Liver (tissue), 9 donors: ENCODE measurements around the gene RYR1. TPM values are rescaled to one million over a fixed set of nuclear protein-coding genes. Genes with fewer than 3 reads are reported as not detected.

Experiments used
- DNase-seq: peaks from one replicate; pipeline ENCODE4 v3.0.0-alpha.2; 2017; ENCODE audit warnings: low spot score
- H3K27ac ChIP-seq, 2 donors: one replicate each; pipeline ENCODE4 v1.7.0; 2013; ENCODE audit warnings: inconsistent platforms in 2 of 2, low read length in 2 of 2, control low read depth in 1 of 2, low read depth in 1 of 2, mild to moderate bottlenecking in 1 of 2
- H3K27me3 ChIP-seq, 4 donors: one replicate each; pipeline versions ENCODE4 v1.6.1 to v1.7.0; 2013; ENCODE audit warnings: low read length in 3 of 4, inconsistent platforms in 1 of 4, mild to moderate bottlenecking in 1 of 4, moderate library complexity in 1 of 4; ENCODE audit not compliant: control insufficient read depth in 4 of 4, insufficient read depth in 4 of 4
- H3K36me3 ChIP-seq, 4 donors: one replicate each; pipeline versions ENCODE4 v1.6.1 to v1.7.0; 2013; ENCODE audit warnings: low read length in 3 of 4, mild to moderate bottlenecking in 3 of 4, low read depth in 1 of 4, moderate library complexity in 1 of 4; ENCODE audit not compliant: control insufficient read depth in 4 of 4, insufficient read depth in 3 of 4
- H3K4me1 ChIP-seq, 4 donors: one replicate each; pipeline versions ENCODE4 v1.6.1 to v1.7.0; 2013; ENCODE audit warnings: low read length in 3 of 4, mild to moderate bottlenecking in 3 of 4, moderate library complexity in 1 of 4; ENCODE audit not compliant: control insufficient read depth in 4 of 4, insufficient read depth in 4 of 4
- H3K4me3 ChIP-seq, 3 donors: one replicate each; pipeline versions ENCODE4 v1.6.1 to v1.7.0; 2013; ENCODE audit warnings: low read length in 3 of 3, control low read depth in 1 of 3, low read depth in 1 of 3, mild to moderate bottlenecking in 1 of 3
- H3K9ac ChIP-seq, 2 donors: one replicate each; pipeline ENCODE4 v1.7.0; 2013; ENCODE audit warnings: low read length in 2 of 2, mild to moderate bottlenecking in 2 of 2, moderate library complexity in 2 of 2, control low read depth in 1 of 2, low read depth in 1 of 2
- H3K9me3 ChIP-seq, 4 donors: one replicate each; pipeline versions ENCODE4 v1.6.1 to v1.7.0; 2013; ENCODE audit warnings: low read length in 3 of 4; ENCODE audit not compliant: control insufficient read depth in 4 of 4
- EGR1 ChIP-seq, 2 donors: IDR thresholded peaks; 2 replicates each; pipeline ENCODE4 v1.6.1; 2016 to 2018; ENCODE audit warnings: antibody characterized with exemption in 2 of 2, low read depth in 2 of 2
- FOXA2 ChIP-seq: IDR thresholded peaks from 2 replicates; pipeline ENCODE4 v1.6.1; 2016; ENCODE audit warnings: antibody characterized with exemption
- GABPA ChIP-seq, 2 donors: IDR thresholded peaks in 1 of 2; conservative IDR thresholded peaks in 1 of 2; 2 replicates each; pipeline ENCODE4 v1.6.1; 2016; ENCODE audit warnings: antibody characterized with exemption in 2 of 2, mild to moderate bottlenecking in 1 of 2, moderate library complexity in 1 of 2
- HNF4A ChIP-seq, 2 donors: conservative IDR thresholded peaks; 2 replicates each; pipeline ENCODE4 v1.6.1; 2016; ENCODE audit warnings: antibody characterized with exemption in 2 of 2, mild to moderate bottlenecking in 2 of 2
- HNF4G ChIP-seq: IDR thresholded peaks from 2 replicates; pipeline ENCODE4 v1.6.1; 2016; ENCODE audit warnings: antibody characterized with exemption
- NR2F2 ChIP-seq: IDR thresholded peaks from 2 replicates; pipeline ENCODE4 v1.6.1; 2016; ENCODE audit warnings: antibody characterized with exemption
- RAD21 ChIP-seq, 2 donors: IDR thresholded peaks; 2 replicates each; pipeline ENCODE4 v1.6.1; 2016; ENCODE audit warnings: antibody characterized with exemption in 2 of 2, mild to moderate bottlenecking in 2 of 2
- RXRA ChIP-seq, 2 donors: IDR thresholded peaks; 2 replicates each; pipeline ENCODE4 v1.6.1; 2017 to 2018; ENCODE audit warnings: antibody characterized with exemption in 2 of 2, mild to moderate bottlenecking in 1 of 2
- SP1 ChIP-seq: IDR thresholded peaks from 2 replicates; pipeline ENCODE4 v1.6.1; 2018; ENCODE audit warnings: antibody characterized with exemption, mild to moderate bottlenecking
- TAF1 ChIP-seq: conservative IDR thresholded peaks from 2 replicates; pipeline ENCODE4 v1.6.1; 2016; ENCODE audit warnings: antibody characterized with exemption, mild to moderate bottlenecking
- YY1 ChIP-seq: IDR thresholded peaks from 2 replicates; pipeline ENCODE4 v1.6.1; 2016; ENCODE audit warnings: antibody characterized with exemption, mild to moderate bottlenecking
- WGBS: extraction: QIAGEN DNeasy Blood & Tissue Kit; methylation state at CpG from one replicate; pipeline ENCODE4 v1.1.7; 2013; 5-methylcytosine and 5-hydroxymethylcytosine counted together
- polyA plus RNA-seq, 2 donors: library from polyadenylated mRNA; stranded (reverse) in 1 of 2; unstranded in 1 of 2; fragments of 200-250 nt in 1 of 2; fragments of >200 nt in 1 of 2; fragmentation: Nextera tagmentation in 1 of 2; extraction: Ambion mirVana in 1 of 2; gene quantifications; one replicate each; pipeline versions ENCODE4 v1.2.1 to v1.2.3, GENCODE V29; 2013 to 2015
- total RNA-seq, 2 donors: library from RNA; depleted of rRNA; stranded (reverse); fragments of >200 nt; gene quantifications; one replicate each; pipeline ENCODE4 v1.2.3, GENCODE V29; 2014
- TF ChIP-seq, protein P1 (sequence below): fragments of 150-350 bp; IDR thresholded peaks from 2 replicates; pipeline ENCODE4 v1.5.1; 2017; ENCODE audit warnings: improper control_type of control experiment, low read depth, low read length; ENCODE audit not compliant: missing input control
- TF ChIP-seq, protein P2 (sequence below): IDR thresholded peaks from 2 replicates; pipeline ENCODE4 v1.6.1; 2016; ENCODE audit warnings: antibody characterized with exemption
- TF ChIP-seq, protein P3 (sequence below): IDR thresholded peaks from 2 replicates; pipeline ENCODE4 v1.6.1; 2016; ENCODE audit warnings: antibody characterized with exemption
- TF ChIP-seq, protein P4 (sequence below): IDR thresholded peaks from 2 replicates; pipeline ENCODE4 v1.6.1; 2016; ENCODE audit warnings: antibody characterized with exemption, mild to moderate bottlenecking
- donor health status: healthy.
- donor health status: healthy.
- donor health status: healthy.
- donor health status: healthy.
- donor health status: healthy.

The RYR1 gene
- total and polyA plus RNA-seq, 4 donors = 0.01 to 0.70 (median 0.29) TPM

DNA sequence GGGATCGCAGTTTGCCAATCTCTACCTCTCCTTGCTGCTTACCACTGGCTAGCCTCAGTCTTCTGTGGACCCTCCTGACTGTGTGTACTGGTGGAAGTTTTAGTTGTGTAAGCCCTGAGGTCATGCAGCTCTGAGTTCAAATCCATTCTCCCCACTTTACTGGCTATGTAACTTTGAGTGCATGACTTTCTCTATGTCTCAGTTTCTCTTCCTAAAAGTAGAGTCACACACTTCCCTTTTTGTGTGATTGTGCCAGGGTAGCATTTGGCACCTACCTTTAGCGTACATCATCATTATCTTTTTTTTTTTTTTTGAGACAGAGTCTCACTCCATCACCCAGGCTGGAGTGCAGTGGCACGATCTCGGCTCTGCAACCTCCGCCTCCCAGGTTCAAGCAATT lies 113.9 kb downstream of the RYR1 start:
- H3K9ac ChIP-seq = no peak overlapping the region
- H3K27me3 ChIP-seq = peaks cover 0 to 4% (median 0%) of the 10 kb centered on the region in 4 donors
- H3K4me3 ChIP-seq = no peak overlapping the region
- TF ChIP-seq NR2F2 (no peak), EGR1 (IDR thresholded peaks at IDR 0.05; ENCODE audit: low read depth in 2 of 2) (no peak), TAF1 (no peak), YY1 (no peak), RXRA (IDR thresholded peaks at IDR 0.05) (no peak), HNF4A (conservative IDR thresholded peaks at IDR 0.05) (no peak), RAD21 (IDR thresholded peaks at IDR 0.05) (no peak), HNF4G (no peak), GABPA (IDR thresholded peaks at IDR 0.05 in 1 of 2, conservative IDR thresholded peaks at IDR 0.05 in 1 of 2) (no peak), SP1 (no peak), FOXA2 (no peak)
- TF ChIP-seq, protein P1, sequence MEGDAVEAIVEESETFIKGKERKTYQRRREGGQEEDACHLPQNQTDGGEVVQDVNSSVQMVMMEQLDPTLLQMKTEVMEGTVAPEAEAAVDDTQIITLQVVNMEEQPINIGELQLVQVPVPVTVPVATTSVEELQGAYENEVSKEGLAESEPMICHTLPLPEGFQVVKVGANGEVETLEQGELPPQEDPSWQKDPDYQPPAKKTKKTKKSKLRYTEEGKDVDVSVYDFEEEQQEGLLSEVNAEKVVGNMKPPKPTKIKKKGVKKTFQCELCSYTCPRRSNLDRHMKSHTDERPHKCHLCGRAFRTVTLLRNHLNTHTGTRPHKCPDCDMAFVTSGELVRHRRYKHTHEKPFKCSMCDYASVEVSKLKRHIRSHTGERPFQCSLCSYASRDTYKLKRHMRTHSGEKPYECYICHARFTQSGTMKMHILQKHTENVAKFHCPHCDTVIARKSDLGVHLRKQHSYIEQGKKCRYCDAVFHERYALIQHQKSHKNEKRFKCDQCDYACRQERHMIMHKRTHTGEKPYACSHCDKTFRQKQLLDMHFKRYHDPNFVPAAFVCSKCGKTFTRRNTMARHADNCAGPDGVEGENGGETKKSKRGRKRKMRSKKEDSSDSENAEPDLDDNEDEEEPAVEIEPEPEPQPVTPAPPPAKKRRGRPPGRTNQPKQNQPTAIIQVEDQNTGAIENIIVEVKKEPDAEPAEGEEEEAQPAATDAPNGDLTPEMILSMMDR = no peak
- TF ChIP-seq, protein P2, sequence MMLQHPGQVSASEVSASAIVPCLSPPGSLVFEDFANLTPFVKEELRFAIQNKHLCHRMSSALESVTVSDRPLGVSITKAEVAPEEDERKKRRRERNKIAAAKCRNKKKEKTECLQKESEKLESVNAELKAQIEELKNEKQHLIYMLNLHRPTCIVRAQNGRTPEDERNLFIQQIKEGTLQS = no peak
- TF ChIP-seq, protein P3, sequence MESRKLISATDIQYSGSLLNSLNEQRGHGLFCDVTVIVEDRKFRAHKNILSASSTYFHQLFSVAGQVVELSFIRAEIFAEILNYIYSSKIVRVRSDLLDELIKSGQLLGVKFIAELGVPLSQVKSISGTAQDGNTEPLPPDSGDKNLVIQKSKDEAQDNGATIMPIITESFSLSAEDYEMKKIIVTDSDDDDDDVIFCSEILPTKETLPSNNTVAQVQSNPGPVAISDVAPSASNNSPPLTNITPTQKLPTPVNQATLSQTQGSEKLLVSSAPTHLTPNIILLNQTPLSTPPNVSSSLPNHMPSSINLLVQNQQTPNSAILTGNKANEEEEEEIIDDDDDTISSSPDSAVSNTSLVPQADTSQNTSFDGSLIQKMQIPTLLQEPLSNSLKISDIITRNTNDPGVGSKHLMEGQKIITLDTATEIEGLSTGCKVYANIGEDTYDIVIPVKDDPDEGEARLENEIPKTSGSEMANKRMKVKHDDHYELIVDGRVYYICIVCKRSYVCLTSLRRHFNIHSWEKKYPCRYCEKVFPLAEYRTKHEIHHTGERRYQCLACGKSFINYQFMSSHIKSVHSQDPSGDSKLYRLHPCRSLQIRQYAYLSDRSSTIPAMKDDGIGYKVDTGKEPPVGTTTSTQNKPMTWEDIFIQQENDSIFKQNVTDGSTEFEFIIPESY = no peak
- TF ChIP-seq, protein P4, sequence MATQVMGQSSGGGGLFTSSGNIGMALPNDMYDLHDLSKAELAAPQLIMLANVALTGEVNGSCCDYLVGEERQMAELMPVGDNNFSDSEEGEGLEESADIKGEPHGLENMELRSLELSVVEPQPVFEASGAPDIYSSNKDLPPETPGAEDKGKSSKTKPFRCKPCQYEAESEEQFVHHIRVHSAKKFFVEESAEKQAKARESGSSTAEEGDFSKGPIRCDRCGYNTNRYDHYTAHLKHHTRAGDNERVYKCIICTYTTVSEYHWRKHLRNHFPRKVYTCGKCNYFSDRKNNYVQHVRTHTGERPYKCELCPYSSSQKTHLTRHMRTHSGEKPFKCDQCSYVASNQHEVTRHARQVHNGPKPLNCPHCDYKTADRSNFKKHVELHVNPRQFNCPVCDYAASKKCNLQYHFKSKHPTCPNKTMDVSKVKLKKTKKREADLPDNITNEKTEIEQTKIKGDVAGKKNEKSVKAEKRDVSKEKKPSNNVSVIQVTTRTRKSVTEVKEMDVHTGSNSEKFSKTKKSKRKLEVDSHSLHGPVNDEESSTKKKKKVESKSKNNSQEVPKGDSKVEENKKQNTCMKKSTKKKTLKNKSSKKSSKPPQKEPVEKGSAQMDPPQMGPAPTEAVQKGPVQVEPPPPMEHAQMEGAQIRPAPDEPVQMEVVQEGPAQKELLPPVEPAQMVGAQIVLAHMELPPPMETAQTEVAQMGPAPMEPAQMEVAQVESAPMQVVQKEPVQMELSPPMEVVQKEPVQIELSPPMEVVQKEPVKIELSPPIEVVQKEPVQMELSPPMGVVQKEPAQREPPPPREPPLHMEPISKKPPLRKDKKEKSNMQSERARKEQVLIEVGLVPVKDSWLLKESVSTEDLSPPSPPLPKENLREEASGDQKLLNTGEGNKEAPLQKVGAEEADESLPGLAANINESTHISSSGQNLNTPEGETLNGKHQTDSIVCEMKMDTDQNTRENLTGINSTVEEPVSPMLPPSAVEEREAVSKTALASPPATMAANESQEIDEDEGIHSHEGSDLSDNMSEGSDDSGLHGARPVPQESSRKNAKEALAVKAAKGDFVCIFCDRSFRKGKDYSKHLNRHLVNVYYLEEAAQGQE = no peak
- no peak for DNase-seq
- no peak overlapping the region for H3K27ac ChIP-seq
- H3K36me3 ChIP-seq = no peaks in the 10 kb centered on the region
- H3K4me1 ChIP-seq = peaks cover 0 to 7% (median 4%) of the 10 kb centered on the region in 4 donors
- no peaks in the 10 kb centered on the region for H3K9me3 ChIP-seq
- WGBS = 86% methylated on average over 5 of the region's 5 CpGs

DNA sequence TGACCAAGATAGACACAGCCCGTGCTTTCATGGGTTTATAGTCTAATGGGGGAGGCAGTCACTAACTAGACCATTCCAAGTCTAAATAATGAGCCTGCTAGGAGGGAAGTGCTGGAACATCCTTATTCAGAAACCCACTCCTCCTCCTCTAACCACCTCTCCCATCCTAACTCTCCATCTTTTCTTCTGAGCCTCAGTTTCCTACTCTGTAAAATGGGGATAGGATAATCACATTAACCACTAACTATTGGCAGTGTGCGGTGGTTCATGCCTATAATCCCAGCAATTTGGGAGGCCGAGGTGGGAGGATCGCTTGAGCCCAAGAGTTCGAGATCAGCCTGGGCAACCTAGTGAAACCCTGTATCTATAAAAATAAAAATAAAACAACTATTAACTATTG lies 115.6 kb downstream of the RYR1 start:
- H3K27me3 ChIP-seq = peaks cover 0 to 4% (median 0%) of the 10 kb centered on the region in 4 donors
- 89% methylated on average over 5 of the region's 5 CpGs for WGBS
- TF ChIP-seq, protein P4 = no peak
- TF ChIP-seq RXRA (IDR thresholded peaks at IDR 0.05) (no peak), TAF1 (no peak), NR2F2 (no peak), YY1 (no peak), FOXA2 (no peak), HNF4A (conservative IDR thresholded peaks at IDR 0.05) (no peak)
- TF ChIP-seq, protein P1 = no peak
- no peak overlapping the region for H3K9ac ChIP-seq
- H3K9me3 ChIP-seq = no peaks in the 10 kb centered on the region
- no peak for DNase-seq
- H3K4me3 ChIP-seq = no peak overlapping the region
- no peaks in the 10 kb centered on the region for H3K36me3 ChIP-seq
- H3K27ac ChIP-seq = no peak overlapping the region
- peaks cover 0 to 4% (median 2%) of the 10 kb centered on the region in 4 donors for H3K4me1 ChIP-seq
